Anterior cingulate cortex (tissue), 58 donors: Measurements from ENCODE around the gene OR10P1.

Experiments
- DNase-seq, 58 donors: peaks; one replicate each; lab custom pipeline; 2025; lab: John Stamatoyannopoulos, UW

OR10P1 gene

GRCh38 chr12:55682087-55682796, 45.5 kb downstream of the OR10P1 start:
- no peak for DNase-seq

GRCh38 chr12:55683676-55684075, 47.0 kb downstream of the OR10P1 start:
- DNase-seq: no peak

- DNase-seq: no peak
These were observed 48.2 kb downstream of the OR10P1 start for GRCh38 chr12:55684761-55685370.

DNA sequence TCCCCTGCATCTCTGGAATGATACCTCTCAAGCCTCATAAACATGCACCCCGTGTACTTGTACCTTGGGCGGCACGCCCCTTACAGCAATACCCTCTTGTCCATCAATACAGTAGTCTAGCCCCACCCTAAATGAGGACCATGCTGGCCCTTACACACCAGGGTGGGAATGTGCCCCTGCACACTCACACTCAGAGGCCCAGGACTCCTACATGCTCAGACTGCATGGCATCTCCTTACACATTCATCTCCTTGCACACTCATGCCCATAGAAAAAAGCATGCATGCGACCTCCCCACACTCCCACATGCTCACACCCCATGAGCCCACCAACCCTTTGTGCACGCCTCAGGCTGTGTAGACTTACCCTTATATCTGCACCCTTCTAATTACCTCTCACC, 49.0 kb downstream of the OR10P1 start:
- no peak for DNase-seq

DNA sequence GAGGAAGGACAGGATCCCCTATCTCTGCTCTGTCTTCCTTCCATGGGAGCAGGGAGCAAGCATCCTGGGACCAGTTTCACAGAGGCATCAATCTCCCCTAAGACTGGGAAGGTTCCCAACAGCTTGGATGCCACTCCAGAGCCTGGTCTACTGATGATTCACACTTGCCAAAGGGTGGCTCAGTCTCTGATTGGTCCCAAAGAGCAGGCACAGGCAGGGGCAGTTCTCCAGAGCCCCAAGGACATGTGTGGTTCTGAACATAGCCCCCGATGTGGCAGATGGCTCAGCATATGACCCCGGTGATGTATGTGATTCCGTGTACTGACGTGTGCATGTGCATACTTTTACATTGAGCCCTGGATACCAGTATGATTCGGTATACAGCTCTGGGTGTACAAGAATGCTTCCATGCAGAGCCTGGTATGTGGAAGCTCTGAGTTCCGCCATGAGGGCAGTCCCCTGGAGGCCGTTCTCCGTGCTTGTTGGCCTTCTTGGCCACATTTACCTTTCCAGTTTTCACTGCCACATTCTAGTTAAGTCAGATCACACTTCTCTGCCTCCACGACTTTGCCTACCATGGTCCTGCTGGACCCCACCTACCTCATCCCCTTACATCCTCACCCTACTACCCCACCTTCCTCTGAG, 49.8 kb downstream of the OR10P1 start:
- DNase-seq: peak in 1 of 58 donors; percentile 19
